ENCODE results near the gene REEP5. TPM values are rescaled to one million over a fixed set of nuclear protein-coding genes. Genes with fewer than 3 reads are reported as not detected.

Gene REEP5
- total RNA-seq, 1 donor from 2014 or later: 87.6 TPM

GRCh38 chr5:112931473-112931872 lies 9.4 kb upstream of the REEP5 start:
- peaks cover 3% of the 10 kb centered on the region for H3K4me1 Mint-ChIP-seq (ENCODE audit: low read depth)
- H3K27ac Mint-ChIP-seq (ENCODE audit: unreplicated experiment): no peak overlapping the region
- no peak for DNase-seq (ENCODE audit: low spot score)
- H3K4me3 Mint-ChIP-seq (ENCODE audit: unreplicated experiment): no peak overlapping the region
- no peaks in the 10 kb centered on the region for H3K27me3 Mint-ChIP-seq (ENCODE audit: low read depth)
- H3K36me3 Mint-ChIP-seq (ENCODE audit: low read depth): no peaks in the 10 kb centered on the region
- no peak for TF ChIP-seq CTCF (IDR thresholded peaks at IDR 0.05)
- no peaks in the 10 kb centered on the region for H3K9me3 Mint-ChIP-seq (ENCODE audit: low read depth)

- H3K4me1 Mint-ChIP-seq (ENCODE audit: low read depth): peaks cover 3% of the 10 kb centered on the region
- TF ChIP-seq CTCF (IDR thresholded peaks at IDR 0.05): no peak
- no peaks in the 10 kb centered on the region for H3K36me3 Mint-ChIP-seq (ENCODE audit: low read depth)
- H3K9me3 Mint-ChIP-seq (ENCODE audit: low read depth): no peaks in the 10 kb centered on the region
- no peak for DNase-seq (ENCODE audit: low spot score)
- no peak overlapping the region for H3K27ac Mint-ChIP-seq (ENCODE audit: unreplicated experiment)
- no peak overlapping the region for H3K4me3 Mint-ChIP-seq (ENCODE audit: unreplicated experiment)
- no peaks in the 10 kb centered on the region for H3K27me3 Mint-ChIP-seq (ENCODE audit: low read depth)
Observed at GRCh38 chr5:112930082-112930344, 8.0 kb upstream of the REEP5 start.

GRCh38 chr5:112929336-112930081 lies 7.5 kb upstream of the REEP5 start:
- no peaks in the 10 kb centered on the region for H3K27me3 Mint-ChIP-seq (ENCODE audit: low read depth)
- peaks cover 3% of the 10 kb centered on the region for H3K4me1 Mint-ChIP-seq (ENCODE audit: low read depth)
- H3K27ac Mint-ChIP-seq (ENCODE audit: unreplicated experiment): no peak overlapping the region
- no peak for TF ChIP-seq CTCF (IDR thresholded peaks at IDR 0.05)
- no peaks in the 10 kb centered on the region for H3K9me3 Mint-ChIP-seq (ENCODE audit: low read depth)
- H3K4me3 Mint-ChIP-seq (ENCODE audit: unreplicated experiment): no peak overlapping the region
- H3K36me3 Mint-ChIP-seq (ENCODE audit: low read depth): no peaks in the 10 kb centered on the region
- DNase-seq (ENCODE audit: low spot score): no peak

- no peaks in the 10 kb centered on the region for H3K27me3 Mint-ChIP-seq (ENCODE audit: low read depth)
- H3K4me1 Mint-ChIP-seq (ENCODE audit: low read depth): peaks cover 28% of the 10 kb centered on the region
- H3K9me3 Mint-ChIP-seq (ENCODE audit: low read depth): no peaks in the 10 kb centered on the region
- no peak overlapping the region for H3K4me3 Mint-ChIP-seq (ENCODE audit: unreplicated experiment)
- no peaks in the 10 kb centered on the region for H3K36me3 Mint-ChIP-seq (ENCODE audit: low read depth)
- no peak overlapping the region for H3K27ac Mint-ChIP-seq (ENCODE audit: unreplicated experiment)
- TF ChIP-seq CTCF (IDR thresholded peaks at IDR 0.05): no peak
- DNase-seq (ENCODE audit: low spot score): no peak
Observed at GRCh38 chr5:112923988-112924387, 2.0 kb upstream of the REEP5 start.

- H3K27me3 Mint-ChIP-seq (ENCODE audit: low read depth): no peaks in the 10 kb centered on the region
- DNase-seq (ENCODE audit: low spot score): no peak
- peaks cover 33% of the 10 kb centered on the region for H3K4me1 Mint-ChIP-seq (ENCODE audit: low read depth)
- H3K27ac Mint-ChIP-seq (ENCODE audit: unreplicated experiment): no peak overlapping the region
- peak overlapping the region; percentile 7 for H3K4me3 Mint-ChIP-seq (ENCODE audit: unreplicated experiment)
- peaks cover 3% of the 10 kb centered on the region for H3K36me3 Mint-ChIP-seq (ENCODE audit: low read depth)
- no peak for TF ChIP-seq CTCF (IDR thresholded peaks at IDR 0.05)
- no peaks in the 10 kb centered on the region for H3K9me3 Mint-ChIP-seq (ENCODE audit: low read depth)
Observed at GRCh38 chr5:112923148-112923917, 1.3 kb upstream of the REEP5 start.

Data from chondrocyte (in vitro differentiated cells).